Chondrocyte (in vitro differentiated cells): ENCODE data around the gene EVX2. TPM values are rescaled to one million over a fixed set of nuclear protein-coding genes. Genes with fewer than 3 reads are reported as not detected.
A peak's percentile ranks its signal among the peaks of the same experiment; 100 is the strongest.

Experiments
- DNase-seq: peaks from one replicate; pipeline ENCODE4 v3.0.0; 2021; ENCODE audit warnings: mixed read lengths, low spot score
- H3K27ac Mint-ChIP-seq: one replicate; pipeline ENCODE4 v1.8.0; 2021; ENCODE audit warnings: mild to moderate bottlenecking, moderate library complexity, mixed read lengths; ENCODE audit not compliant: unreplicated experiment
- H3K27me3 Mint-ChIP-seq: 2 replicates; pipeline ENCODE4 v1.8.0; 2021; ENCODE audit warnings: low read depth, mixed read lengths
- H3K36me3 Mint-ChIP-seq: 2 replicates; pipeline ENCODE4 v1.8.0; 2021; ENCODE audit warnings: low read depth, mixed read lengths
- H3K4me1 Mint-ChIP-seq: 2 replicates; pipeline ENCODE4 v1.8.0; 2021; ENCODE audit warnings: low read depth, mild to moderate bottlenecking, mixed read lengths
- H3K4me3 Mint-ChIP-seq: one replicate; pipeline ENCODE4 v1.8.0; 2021; ENCODE audit warnings: mild to moderate bottlenecking, moderate library complexity, mixed read lengths; ENCODE audit not compliant: unreplicated experiment
- H3K9me3 Mint-ChIP-seq: 2 replicates; pipeline ENCODE4 v1.8.0; 2021; ENCODE audit warnings: low read depth, mixed read lengths
- CTCF ChIP-seq: fragments of 200-600 bp; sonication (generic); IDR thresholded peaks from 2 replicates; pipeline ENCODE4 v1.5.0; 2021; ENCODE audit warnings: antibody characterized with exemption, mild to moderate bottlenecking, moderate library complexity
- total RNA-seq: library from RNA; stranded (reverse); gene quantifications from 3 replicates; pipeline ENCODE4 v1.2.1, GENCODE V29; 2021

Gene EVX2
- total RNA-seq, 1 donor from 2014 or later: not detected

GRCh38 chr2:176123411-176124109 is 39.8 kb upstream of the EVX2 start:
- Mint-ChIP-seq H3K27ac (no peak overlapping the region), H3K9me3 (peaks cover 3% of the 10 kb centered on the region), H3K4me3 (peak overlapping the region; percentile 16), H3K36me3 (peaks cover 7% of the 10 kb centered on the region), H3K27me3 (peaks cover 77% of the 10 kb centered on the region), H3K4me1 (peaks cover 15% of the 10 kb centered on the region)
- no peak for DNase-seq
- no peak for TF ChIP-seq CTCF

GRCh38 chr2:176122683-176123410 is 39.1 kb upstream of the EVX2 start, which contains the start of gene HOXD9:
TSS of gene HOXD9 (plus strand) at chr2:176122719. CDS start at chr2:176122769, 50 bp downstream.
- peaks cover 7% of the 10 kb centered on the region for H3K36me3 Mint-ChIP-seq
- no peak for DNase-seq
- H3K4me1 Mint-ChIP-seq: peaks cover 7% of the 10 kb centered on the region
- no peak for TF ChIP-seq CTCF
- no peak within 1 kb of the TSS for H3K27ac Mint-ChIP-seq
- H3K4me3 Mint-ChIP-seq: peak within 1 kb of the TSS; percentile 44
- peaks cover 77% of the 10 kb centered on the region for H3K27me3 Mint-ChIP-seq
- peaks cover 5% of the 10 kb centered on the region for H3K9me3 Mint-ChIP-seq

- no peak for DNase-seq
- peaks cover 7% of the 10 kb centered on the region for H3K36me3 Mint-ChIP-seq
- no peak for TF ChIP-seq CTCF
- peaks cover 76% of the 10 kb centered on the region for H3K27me3 Mint-ChIP-seq
- peaks cover 5% of the 10 kb centered on the region for H3K9me3 Mint-ChIP-seq
- H3K4me3 Mint-ChIP-seq: peak overlapping the region; percentile 44
- H3K27ac Mint-ChIP-seq: no peak overlapping the region
- peaks cover 7% of the 10 kb centered on the region for H3K4me1 Mint-ChIP-seq
Measured at GRCh38 chr2:176122052-176122682, 38.4 kb upstream of the EVX2 start.

- H3K4me1 Mint-ChIP-seq: peaks cover 7% of the 10 kb centered on the region
- H3K27ac Mint-ChIP-seq: no peak overlapping the region
- no peak overlapping the region for H3K4me3 Mint-ChIP-seq
- peaks cover 8% of the 10 kb centered on the region for H3K9me3 Mint-ChIP-seq
- no peak for DNase-seq
- peaks cover 77% of the 10 kb centered on the region for H3K27me3 Mint-ChIP-seq
- H3K36me3 Mint-ChIP-seq: peaks cover 7% of the 10 kb centered on the region
- no peak for TF ChIP-seq CTCF
Measured at GRCh38 chr2:176121190-176122051, 37.7 kb upstream of the EVX2 start.
